ENCODE results near the gene R3HDML.
"Not testable (repeated sequence)": the region's sequence is repeated elsewhere in the genome, so short reads cannot be mapped to it uniquely, and the experiment has no call there.

R3HDML gene

DNA sequence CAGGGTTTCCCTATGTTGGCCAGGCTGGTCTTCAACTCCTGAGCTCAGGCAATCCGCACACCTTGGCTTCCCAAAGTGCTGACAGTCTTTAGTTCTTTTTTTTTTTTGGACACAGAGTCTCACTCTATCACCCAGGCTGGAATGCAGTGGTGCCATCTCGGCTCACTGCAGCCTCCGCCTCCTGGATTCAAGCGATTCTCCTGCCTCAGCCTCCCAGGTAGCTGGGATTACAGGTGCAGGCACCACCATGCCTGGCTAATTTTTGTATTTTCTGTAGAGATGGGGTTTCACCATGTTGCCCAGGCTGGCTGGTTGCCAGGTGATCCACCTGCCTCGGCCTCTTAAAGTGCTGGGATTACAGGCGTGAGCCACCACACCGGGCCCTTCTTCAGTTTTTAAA, 9.1 kb upstream of the R3HDML start:
- DNase-seq (ENCODE audit: low read depth in 2 of 2), result not testable (repeated sequence)

DNA sequence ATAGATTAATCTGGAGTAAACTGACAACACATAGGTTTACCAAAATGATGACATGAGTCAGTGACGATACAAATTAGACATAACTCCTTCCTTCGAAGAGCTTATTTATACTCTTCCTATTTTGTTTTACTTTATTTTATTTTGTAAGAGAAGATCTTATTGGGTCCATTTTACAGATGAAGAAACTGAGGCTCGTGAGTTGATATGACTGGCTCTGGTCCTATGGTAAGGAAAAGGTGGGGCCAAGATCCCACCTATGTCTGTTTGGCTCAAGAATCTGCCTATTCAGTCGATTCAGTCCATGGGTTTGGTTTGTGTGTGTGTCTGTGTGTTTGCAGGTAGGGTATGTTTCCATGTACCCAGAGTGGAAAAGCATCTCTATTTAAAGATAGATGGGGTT, 8.4 kb upstream of the R3HDML start:
- no peak for DNase-seq (ENCODE audit: low read depth in 2 of 2)

DNA sequence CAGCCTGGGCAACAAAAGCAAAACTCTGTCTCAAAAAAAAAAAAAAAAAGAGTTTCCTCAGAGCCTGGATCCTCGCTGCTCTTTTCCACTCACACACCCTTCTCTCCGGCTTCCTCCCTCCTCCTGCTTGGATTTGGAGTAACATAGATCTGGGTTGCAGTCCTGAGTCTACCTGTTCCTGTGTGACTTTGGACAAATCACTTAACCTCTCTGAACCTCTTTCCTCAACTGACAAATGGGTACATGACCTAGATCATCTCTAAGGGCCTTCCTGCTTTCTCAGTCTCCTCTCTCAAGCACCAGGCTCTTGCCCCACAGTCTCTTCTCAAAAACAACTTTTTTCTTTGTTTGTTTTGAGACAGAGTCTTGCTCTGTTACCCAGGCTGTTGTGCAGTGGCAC, 5.6 kb upstream of the R3HDML start:
- no peak for DNase-seq (ENCODE audit: low read depth in 2 of 2)

DNA sequence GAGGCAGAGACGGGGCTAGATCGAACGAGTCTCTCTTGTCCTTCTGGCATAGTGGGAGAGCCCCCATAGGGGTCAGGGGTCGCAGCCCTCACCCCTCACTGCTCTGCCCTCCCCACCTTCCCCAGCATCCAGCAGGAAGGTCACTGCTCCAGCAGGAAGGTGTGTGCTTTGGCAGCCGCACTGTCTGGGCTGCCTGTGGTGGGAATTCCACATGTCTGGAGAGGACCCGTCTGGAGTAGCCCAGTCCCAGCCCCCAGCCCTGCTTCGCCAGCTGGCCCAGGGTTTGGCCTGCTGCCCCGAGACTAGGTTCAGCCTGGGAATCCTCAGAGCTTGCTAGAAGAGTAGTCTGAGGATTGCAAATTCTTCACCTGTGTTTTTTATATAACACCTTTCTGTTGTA, 2.5 kb upstream of the R3HDML start:
- no peak for DNase-seq (ENCODE audit: low read depth in 2 of 2)

DNA sequence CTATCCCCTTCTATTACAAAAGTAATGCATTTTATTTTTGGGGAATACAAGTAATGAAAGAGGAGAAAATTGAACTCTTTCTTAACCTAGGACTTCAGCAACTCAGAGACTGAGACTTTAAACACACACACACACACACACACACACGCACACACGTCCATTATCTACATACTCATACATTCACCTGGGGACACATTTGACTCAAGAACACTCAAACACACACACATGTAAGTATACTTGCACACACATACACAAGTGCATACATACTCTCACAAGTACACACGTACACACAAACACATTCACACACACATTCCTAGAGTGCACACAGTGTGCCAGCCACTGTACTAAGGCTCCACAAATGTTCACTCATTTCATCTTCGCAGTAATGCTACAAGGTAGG, 2.1 kb upstream of the R3HDML start:
- no peak for DNase-seq (ENCODE audit: low read depth in 2 of 2)

GRCh38 chr20:44335675-44336074, 1.2 kb upstream of the R3HDML start:
- DNase-seq (ENCODE audit: low read depth in 2 of 2), result no peak

- no peak for DNase-seq (ENCODE audit: low read depth in 2 of 2)
Observed at GRCh38 chr20:44336086-44336485, 757 bp upstream of the R3HDML start.

DNA sequence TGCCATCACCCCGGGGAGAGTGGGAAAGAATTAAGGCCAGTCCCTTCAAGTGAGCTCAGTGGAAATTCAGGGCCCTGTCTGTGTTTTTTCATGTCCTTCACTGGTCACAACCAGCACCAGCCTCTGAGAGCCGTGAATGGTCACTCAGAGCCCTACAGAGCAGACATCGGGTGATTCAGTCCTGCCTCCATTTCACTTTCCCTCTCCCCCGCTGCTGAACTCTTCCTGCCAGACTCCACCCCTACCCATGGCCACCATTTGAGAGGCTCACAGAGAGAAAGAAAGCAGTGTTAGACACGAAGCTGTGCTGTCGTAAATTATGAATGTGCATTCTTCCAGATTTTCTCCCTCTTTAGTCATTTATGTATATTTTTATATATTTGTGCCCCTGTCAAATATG, 5.4 kb downstream of the R3HDML start:
- no peak for DNase-seq (ENCODE audit: low read depth in 2 of 2)

DNA sequence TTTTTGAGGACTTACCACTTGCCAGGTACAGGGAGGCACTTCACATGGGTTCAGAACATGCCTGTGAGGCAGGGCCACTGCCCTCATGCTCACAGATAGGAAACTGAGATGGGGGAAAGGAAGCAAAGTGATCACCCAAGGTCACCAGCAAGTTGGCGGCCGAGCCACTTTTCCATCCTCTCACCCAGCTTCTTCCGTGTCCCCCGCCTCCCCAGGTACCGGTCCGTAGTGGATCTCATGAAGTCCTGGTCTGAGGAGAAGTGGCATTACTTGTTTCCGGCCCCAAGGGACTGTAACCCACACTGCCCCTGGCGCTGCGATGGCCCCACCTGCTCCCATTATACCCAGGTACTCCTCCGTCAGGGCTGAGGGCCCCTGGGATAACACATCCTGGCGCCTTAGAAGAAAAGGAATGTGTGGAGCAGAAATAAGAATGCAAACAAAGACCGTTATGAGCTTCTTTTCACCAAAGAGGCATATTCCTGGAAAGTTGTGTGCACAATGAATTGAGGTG, 6.4 kb downstream of the R3HDML start:
- no peak for DNase-seq (ENCODE audit: low read depth in 2 of 2)

GRCh38 chr20:44344723-44345122, 7.9 kb downstream of the R3HDML start:
- DNase-seq (ENCODE audit: low read depth in 2 of 2), result no peak

DNA sequence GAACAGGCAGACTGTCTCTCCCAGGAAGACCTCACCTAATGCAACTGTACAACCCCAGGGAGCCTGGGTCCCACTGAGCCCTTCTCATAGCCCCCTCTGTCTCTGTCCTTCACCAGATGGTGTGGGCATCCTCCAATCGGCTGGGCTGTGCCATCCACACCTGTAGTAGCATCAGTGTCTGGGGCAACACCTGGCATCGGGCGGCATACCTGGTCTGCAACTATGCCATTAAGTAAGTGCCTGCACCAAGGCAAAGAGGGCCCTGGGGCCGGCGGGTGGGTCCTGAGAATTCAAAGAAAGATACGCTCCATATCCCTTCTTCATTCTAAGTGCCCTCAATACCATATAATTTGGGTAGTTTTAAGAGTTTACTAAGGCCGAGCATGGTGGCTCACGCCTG, 8.3 kb downstream of the R3HDML start:
- no peak for DNase-seq (ENCODE audit: low read depth in 2 of 2)

GRCh38 chr20:44345941-44346340, 9.1 kb downstream of the R3HDML start:
- not testable (repeated sequence) for DNase-seq (ENCODE audit: low read depth in 2 of 2)

GRCh38 chr20:44348168-44348659, 11.4 kb downstream of the R3HDML start:
- DNase-seq (ENCODE audit: low read depth in 2 of 2), result no peak

DNA sequence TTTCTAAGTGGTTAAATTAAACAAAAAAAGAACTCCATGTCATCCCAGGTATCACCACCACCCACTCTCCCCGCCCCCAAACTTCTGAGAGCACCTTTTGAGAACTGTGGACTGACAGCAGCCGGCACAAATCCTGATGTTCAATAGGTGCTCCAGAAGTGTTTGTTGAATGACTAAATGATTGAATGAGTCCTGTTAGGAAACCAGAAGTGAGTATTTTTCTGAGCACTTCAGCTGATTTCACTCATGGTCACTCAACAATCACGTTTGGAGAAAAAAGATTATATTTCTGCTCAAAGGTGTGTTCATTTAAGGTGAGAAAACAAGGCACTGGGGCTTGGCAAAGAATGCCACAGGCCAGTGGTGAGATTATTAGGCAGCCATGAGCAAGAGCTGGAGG, 12.5 kb downstream of the R3HDML start:
- no peak for DNase-seq (ENCODE audit: low read depth in 2 of 2)

- DNase-seq (ENCODE audit: low read depth in 2 of 2), result no peak
Observed at GRCh38 chr20:44350567-44350966, 13.7 kb downstream of the R3HDML start.

GRCh38 chr20:44354979-44355497, 18.2 kb downstream of the R3HDML start:
- DNase-seq (ENCODE audit: low read depth in 2 of 2), result no peak

- no peak for DNase-seq (ENCODE audit: low read depth in 2 of 2)
Observed at GRCh38 chr20:44355498-44356352, 18.9 kb downstream of the R3HDML start, which contains the start of gene HNF4A. Gene HNF4A, plus strand, starts transcription at chr20:44355699. Its CDS starts 106 bp downstream, at chr20:44355805.

GRCh38 chr20:44356353-44356723, 19.5 kb downstream of the R3HDML start:
- no peak for DNase-seq (ENCODE audit: low read depth in 2 of 2)

DNA sequence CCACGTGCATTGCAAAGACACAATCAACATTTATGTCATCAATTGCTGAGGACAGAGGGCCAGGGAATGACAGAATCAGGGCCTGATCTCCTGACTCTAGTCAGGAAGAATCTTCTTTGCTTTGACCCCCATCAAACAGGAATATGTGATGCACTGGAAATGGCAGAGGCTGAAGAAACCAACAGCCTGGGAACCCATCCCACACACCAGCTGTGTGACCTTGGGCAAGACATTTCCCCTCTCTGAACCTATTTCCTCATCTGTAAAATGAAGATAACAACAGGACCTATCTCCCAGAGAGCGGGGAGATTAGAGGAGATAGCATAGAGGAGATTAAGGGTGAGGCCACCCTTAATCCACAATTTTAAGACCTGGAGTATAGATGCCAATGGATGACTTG, 20.2 kb downstream of the R3HDML start:
- no peak for DNase-seq (ENCODE audit: low read depth in 2 of 2)

DNA sequence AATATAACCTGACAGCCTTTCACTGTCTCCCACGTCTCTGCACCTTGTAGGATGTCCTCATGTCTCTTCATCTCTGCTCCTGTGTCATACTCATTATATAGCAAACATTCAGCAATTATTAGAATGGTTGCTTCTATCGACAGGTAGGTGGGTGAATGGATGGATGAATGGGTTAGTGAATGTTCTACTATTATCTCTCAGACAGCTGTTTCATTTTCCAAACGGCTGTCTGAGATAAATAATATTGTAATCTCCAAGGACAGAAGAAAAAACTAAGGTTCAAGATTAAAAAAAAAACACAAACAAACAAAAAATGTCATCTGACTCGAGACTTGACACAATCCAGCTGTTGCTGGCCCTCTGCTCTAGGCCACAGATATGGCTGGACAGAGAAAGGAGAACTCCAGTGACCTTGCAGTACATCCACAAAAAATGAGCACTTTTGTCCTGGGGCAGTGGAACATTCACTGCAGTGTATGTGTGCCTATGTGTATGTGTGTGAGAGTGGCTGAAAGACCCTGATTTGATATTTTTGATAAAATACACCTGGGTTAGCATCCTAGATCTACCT, 20.8 kb downstream of the R3HDML start:
- no peak for DNase-seq (ENCODE audit: low read depth in 2 of 2)

DNA sequence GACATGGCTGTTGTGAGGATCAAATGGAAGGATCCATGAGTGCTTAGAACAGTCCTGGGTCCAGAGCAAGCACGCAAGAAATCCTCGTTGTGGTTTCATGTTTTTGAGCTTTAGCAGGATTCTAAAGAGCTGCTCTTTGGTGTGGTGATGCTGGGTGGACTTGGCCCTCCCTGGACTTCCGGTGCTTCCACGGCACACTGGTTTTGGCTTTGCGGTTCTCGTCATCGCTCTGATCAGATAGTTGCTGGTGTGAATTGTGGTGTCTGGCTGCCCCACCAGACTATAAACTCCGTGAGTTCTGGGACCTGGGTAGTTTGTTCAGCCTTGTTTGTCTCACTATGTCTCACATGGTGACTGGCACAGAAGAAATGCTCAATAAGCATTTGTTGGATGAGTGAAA, 21.9 kb downstream of the R3HDML start:
- no peak for DNase-seq (ENCODE audit: low read depth in 2 of 2)

- no peak for DNase-seq (ENCODE audit: low read depth in 2 of 2)
Observed at GRCh38 chr20:44360221-44360620, 23.4 kb downstream of the R3HDML start.

- no peak for DNase-seq (ENCODE audit: low read depth in 2 of 2)
Observed at GRCh38 chr20:44361021-44361420, 24.2 kb downstream of the R3HDML start.
